ENCODE results near the gene MRPL10.
A peak's percentile ranks its signal among the peaks of the same experiment; 100 is the strongest.

MRPL10 gene

GRCh38 chr17:47850692-47851573 lies 19.6 kb upstream of the MRPL10 start, which contains the start of gene SP6:
SP6 (minus strand) TSS chr17:47851163; CDS start chr17:47848429, 2,734 bp downstream.
- FAIRE-seq (no peak), DNase-seq (ENCODE audit: insufficient read length, low spot score) (no peak)
- TF ChIP-seq CTCF (IDR thresholded peaks at IDR 0.05; ENCODE audit: insufficient read depth, missing control alignments) = no peak

GRCh38 chr17:47850373-47850691 lies 19.0 kb upstream of the MRPL10 start:
- FAIRE-seq (no peak), DNase-seq (ENCODE audit: insufficient read length, low spot score) (no peak)
- TF ChIP-seq CTCF (IDR thresholded peaks at IDR 0.05; ENCODE audit: insufficient read depth, missing control alignments) = no peak

- DNase-seq (ENCODE audit: insufficient read length, low spot score) = no peak
- no peak for FAIRE-seq
- TF ChIP-seq CTCF (IDR thresholded peaks at IDR 0.05; ENCODE audit: insufficient read depth, missing control alignments) = no peak
These were observed 16.8 kb upstream of the MRPL10 start for GRCh38 chr17:47848198-47848513.

- DNase-seq (ENCODE audit: insufficient read length, low spot score) (no peak), FAIRE-seq (no peak)
- TF ChIP-seq CTCF (IDR thresholded peaks at IDR 0.05; ENCODE audit: insufficient read depth, missing control alignments) = peak; percentile 54
These were observed 16.2 kb upstream of the MRPL10 start for GRCh38 chr17:47847341-47848197.

- FAIRE-seq = no peak
- DNase-seq (ENCODE audit: insufficient read length, low spot score) = no peak
- no peak for TF ChIP-seq CTCF (IDR thresholded peaks at IDR 0.05; ENCODE audit: insufficient read depth, missing control alignments)
These were observed 15.5 kb upstream of the MRPL10 start for GRCh38 chr17:47846716-47847340.

GRCh38 chr17:47845716-47846075 lies 14.4 kb upstream of the MRPL10 start:
- FAIRE-seq (no peak), DNase-seq (ENCODE audit: insufficient read length, low spot score) (no peak)
- no peak for TF ChIP-seq CTCF (IDR thresholded peaks at IDR 0.05; ENCODE audit: insufficient read depth, missing control alignments)

All from D721Med (cell line).